Measurements from ENCODE around the gene CCDC85A. TPM values are rescaled to one million over a fixed set of nuclear protein-coding genes. Genes with fewer than 3 reads are reported as not detected.

CCDC85A gene
- total and polyA plus RNA-seq, 2 of the 4 experiments (the other 2 are of a cell fraction): 1.1 to 2.2 TPM

DNA sequence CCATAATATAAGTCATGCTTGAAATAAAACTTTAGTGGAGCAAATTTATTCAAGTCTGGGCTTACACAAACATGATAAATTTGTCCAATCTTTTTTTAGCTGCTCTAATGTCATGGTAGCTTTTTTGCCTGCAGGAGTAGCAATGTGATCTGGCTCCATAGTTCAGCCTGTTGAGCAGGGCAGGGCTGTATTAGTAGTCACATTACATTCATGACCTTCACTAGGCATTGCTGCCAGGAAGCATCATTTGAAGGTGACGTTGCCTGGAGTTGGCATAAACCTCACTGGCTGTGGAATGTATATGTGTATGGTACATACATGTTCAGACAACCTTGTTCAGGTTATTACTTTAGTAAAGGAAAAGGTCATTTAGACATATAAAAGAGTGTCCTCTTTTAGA, 76.6 kb downstream of the CCDC85A start:
- no peak overlapping the region for H3K9ac ChIP-seq (ENCODE audit: low read depth, low read length)
- in situ Hi-C loops (cut with MboI; ENCODE audit: low sequenced_read_pairs): no loop called here
- no peak overlapping the region for H3K4me2 ChIP-seq (ENCODE audit: low read depth, low read length)
- H3K9me3 ChIP-seq (ENCODE audit: control insufficient read depth, insufficient read depth, low read length): no peaks in the 10 kb centered on the region
- POLR2A ChIA-PET (ENCODE audit: unreplicated experiment): no interaction called here
- dilution Hi-C loops (cut with HindIII; ENCODE audit: low sequenced_read_pairs, unreplicated experiment): no loop called here
- no peak overlapping the region for H2BK20ac ChIP-seq (ENCODE audit: low read depth, low read length)
- H3K56ac ChIP-seq (ENCODE audit: extremely low read depth, insufficient read depth, low read length): no peak overlapping the region
- H2BK15ac ChIP-seq (ENCODE audit: low read depth, low read length): no peak overlapping the region
- no peak overlapping the region for H4K5ac ChIP-seq (ENCODE audit: low read depth, low read length)
- no peak overlapping the region for H2AK9ac ChIP-seq (replicated peaks; ENCODE audit: low read depth, low read length, poor library complexity)
- no peak overlapping the region for H3K27ac ChIP-seq (ENCODE audit: insufficient read depth, low read length)
- H3K9me1 ChIP-seq (ENCODE audit: insufficient read depth, low read length): no peaks in the 10 kb centered on the region
- H3K4ac ChIP-seq (ENCODE audit: low read depth, low read length): no peak overlapping the region
- H3K4me3 ChIP-seq (ENCODE audit: insufficient read depth, low read depth, low read length): no peak overlapping the region
- H3K79me1 ChIP-seq (ENCODE audit: low read depth in 1 of 2, low read length in 2 of 2): no peaks in the 10 kb centered on the region
- H4K8ac ChIP-seq (ENCODE audit: low read depth in 2 of 2, low read length in 2 of 2): no peak overlapping the region
- no peak overlapping the region for H4K91ac ChIP-seq (ENCODE audit: insufficient read depth, low read depth, low read length)
- no TSS peak for BruUV-seq (replicated peaks)
- no CpG with 5 or more reads among the region's 1 CpG for WGBS, 2 experiments (ENCODE audit: extremely low coverage in 2 of 2, insufficient read length in 1 of 2)
- H2BK5ac ChIP-seq (ENCODE audit: low read depth, low read length, poor library complexity, severe bottlenecking): no peak overlapping the region
- intact Hi-C loops (cut with micrococcal nuclease): no loop called here
- H4K20me1 ChIP-seq (ENCODE audit: insufficient read depth, low read length): no peaks in the 10 kb centered on the region
- no peak for DNase-seq
- no peak overlapping the region for H2AFZ ChIP-seq (replicated peaks; ENCODE audit: low read length, poor library complexity)
- no peak for TF ChIP-seq POLR2A (IDR thresholded peaks at IDR 0.05; ENCODE audit: low read depth, low read length)
- TF ChIP-seq MXI1 (IDR thresholded peaks at IDR 0.05; ENCODE audit: borderline replicate concordance, low read depth, low read length): no peak
- no peak for TF ChIP-seq FOS (IDR thresholded peaks at IDR 0.05; ENCODE audit: low read depth, low read length)
- no peak for TF ChIP-seq RFX5 (IDR thresholded peaks at IDR 0.05; ENCODE audit: low read depth, low read length)
- no peak for TF ChIP-seq RCOR1 (IDR thresholded peaks at IDR 0.05; ENCODE audit: insufficient replicate concordance, low read length)
- no peak for TF ChIP-seq BHLHE40 (IDR thresholded peaks at IDR 0.05; ENCODE audit: low read depth, low read length)
- TF ChIP-seq, protein P1, sequence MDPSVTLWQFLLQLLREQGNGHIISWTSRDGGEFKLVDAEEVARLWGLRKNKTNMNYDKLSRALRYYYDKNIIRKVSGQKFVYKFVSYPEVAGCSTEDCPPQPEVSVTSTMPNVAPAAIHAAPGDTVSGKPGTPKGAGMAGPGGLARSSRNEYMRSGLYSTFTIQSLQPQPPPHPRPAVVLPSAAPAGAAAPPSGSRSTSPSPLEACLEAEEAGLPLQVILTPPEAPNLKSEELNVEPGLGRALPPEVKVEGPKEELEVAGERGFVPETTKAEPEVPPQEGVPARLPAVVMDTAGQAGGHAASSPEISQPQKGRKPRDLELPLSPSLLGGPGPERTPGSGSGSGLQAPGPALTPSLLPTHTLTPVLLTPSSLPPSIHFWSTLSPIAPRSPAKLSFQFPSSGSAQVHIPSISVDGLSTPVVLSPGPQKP (IDR thresholded peaks at IDR 0.05; ENCODE audit: borderline replicate concordance, low read depth, low read length): no peak
- TF ChIP-seq NFE2L2 (IDR thresholded peaks at IDR 0.05; ENCODE audit: low read depth, low read length): no peak
- no peak for TF ChIP-seq MAZ (IDR thresholded peaks at IDR 0.05; ENCODE audit: borderline replicate concordance, low read depth, low read length)
- TF ChIP-seq MAFK (IDR thresholded peaks at IDR 0.05; ENCODE audit: low read depth, low read length): no peak
- no peak for TF ChIP-seq SMC3 (IDR thresholded peaks at IDR 0.05; ENCODE audit: low read depth, low read length)
- TF ChIP-seq CHD1 (IDR thresholded peaks at IDR 0.05; ENCODE audit: low read depth, low read length): no peak
- no peaks in the 10 kb centered on the region for H3K27me3 ChIP-seq (ENCODE audit: control insufficient read depth, insufficient read depth, low read length)
- no peak for ATAC-seq (ENCODE audit: low read depth)
- H3K23ac ChIP-seq (ENCODE audit: low read depth, low read length): no peak overlapping the region
- H3K18ac ChIP-seq (ENCODE audit: low read depth, low read length): no peak overlapping the region
- H3K36me3 ChIP-seq (ENCODE audit: control insufficient read depth, insufficient read depth, low read length): no peaks in the 10 kb centered on the region
- H2BK120ac ChIP-seq (ENCODE audit: low read depth, low read length): no peak overlapping the region
- H3K4me1 ChIP-seq (ENCODE audit: control insufficient read depth, insufficient read depth, low read length): no peaks in the 10 kb centered on the region
- H2AK5ac ChIP-seq (ENCODE audit: low read depth, low read length): no peak overlapping the region
- no peak overlapping the region for H3K14ac ChIP-seq (replicated peaks; ENCODE audit: low read depth, low read length)
- CTCF ChIA-PET: no interaction called here

Data from IMR-90 (cell line).